ENCODE measurements around the gene SCAMP2. TPM values are rescaled to one million over a fixed set of nuclear protein-coding genes. Genes with fewer than 3 reads are reported as not detected.

The SCAMP2 gene
- polyA plus RNA-seq, 2 donors, result 58.9 to 62.3 TPM

DNA sequence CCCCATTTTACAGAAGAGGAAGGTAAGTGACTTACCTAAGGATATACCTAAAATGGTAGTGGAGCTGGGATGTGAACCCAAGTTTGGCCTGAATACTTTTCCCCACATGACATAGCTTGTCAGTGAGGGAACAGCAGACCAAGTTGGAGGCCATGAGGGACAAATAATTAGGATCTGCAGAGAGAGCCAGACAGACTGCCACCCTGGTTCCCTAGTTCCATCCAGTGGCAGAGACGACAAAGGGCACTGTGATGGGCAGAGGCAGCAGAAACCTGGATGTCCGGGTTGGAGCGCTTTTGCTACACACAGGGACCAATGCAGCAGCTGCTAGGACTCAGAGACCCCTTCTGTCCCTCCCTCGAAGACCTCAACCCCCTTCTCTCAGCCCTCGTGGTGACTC lies 45.6 kb downstream of the SCAMP2 start:
- Histone ChIP-seq H3K4me3 (ENCODE audit: low read depth in 1 of 2, low read length in 2 of 2) (no peak overlapping the region), H3K4me1 (ENCODE audit: control insufficient read depth in 2 of 2, insufficient read depth in 2 of 2, low read length in 1 of 2) (peaks cover 2 to 5% of the 10 kb centered on the region in 2 donors), H3K9me3 (ENCODE audit: control insufficient read depth in 2 of 2, insufficient read depth in 1 of 2, low read depth in 1 of 2, low read length in 1 of 2) (no peaks in the 10 kb centered on the region), H3K36me3 (ENCODE audit: control insufficient read depth in 2 of 2, insufficient read depth in 2 of 2, low read length in 1 of 2) (no peaks in the 10 kb centered on the region), H3K27ac (ENCODE audit: low read depth in 2 of 2, low read length in 1 of 2) (no peak overlapping the region), H3K27me3 (ENCODE audit: control insufficient read depth in 1 of 2, insufficient read depth in 2 of 2, low read length in 2 of 2) (peaks cover 0 to 3% of the 10 kb centered on the region in 2 donors)
- WGBS, 2 donors, result 56 to 60% methylated on average over 5 of the region's 5 CpGs

DNA sequence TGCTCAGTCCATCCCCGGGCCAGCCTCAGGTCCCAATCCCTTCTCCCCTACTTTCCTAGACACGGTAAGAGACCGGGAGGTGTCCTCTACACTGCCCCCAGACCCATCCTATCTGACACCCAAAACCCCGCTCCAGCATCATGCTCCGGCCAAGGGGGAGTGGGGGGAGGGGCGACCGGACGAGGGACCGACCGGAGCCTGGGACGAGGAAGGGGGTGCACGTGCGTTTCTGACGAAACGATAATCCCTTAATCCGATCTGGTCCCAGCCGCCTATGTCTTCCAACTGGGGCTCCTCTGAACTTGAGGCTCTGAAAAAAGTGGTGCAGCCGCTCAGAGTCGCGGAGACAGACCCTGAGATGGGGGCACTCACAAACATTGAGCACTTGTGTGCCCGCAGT lies 46.2 kb downstream of the SCAMP2 start:
- H3K4me3 ChIP-seq (ENCODE audit: low read depth in 1 of 2, low read length in 2 of 2), result no peak overlapping the region
- H3K27ac ChIP-seq (ENCODE audit: low read depth in 2 of 2, low read length in 1 of 2), result no peak overlapping the region
- WGBS, 2 donors, result 17 to 22% methylated on average over 21 of the region's 21 CpGs
- H3K27me3 ChIP-seq (ENCODE audit: control insufficient read depth in 1 of 2, insufficient read depth in 2 of 2, low read length in 2 of 2), result peaks cover 0 to 3% of the 10 kb centered on the region in 2 donors
- peaks cover 0 to 5% of the 10 kb centered on the region in 2 donors for H3K4me1 ChIP-seq (ENCODE audit: control insufficient read depth in 2 of 2, insufficient read depth in 2 of 2, low read length in 1 of 2)
- H3K9me3 ChIP-seq (ENCODE audit: control insufficient read depth in 2 of 2, insufficient read depth in 1 of 2, low read depth in 1 of 2, low read length in 1 of 2), result no peaks in the 10 kb centered on the region
- H3K36me3 ChIP-seq (ENCODE audit: control insufficient read depth in 2 of 2, insufficient read depth in 2 of 2, low read length in 1 of 2), result no peaks in the 10 kb centered on the region

DNA sequence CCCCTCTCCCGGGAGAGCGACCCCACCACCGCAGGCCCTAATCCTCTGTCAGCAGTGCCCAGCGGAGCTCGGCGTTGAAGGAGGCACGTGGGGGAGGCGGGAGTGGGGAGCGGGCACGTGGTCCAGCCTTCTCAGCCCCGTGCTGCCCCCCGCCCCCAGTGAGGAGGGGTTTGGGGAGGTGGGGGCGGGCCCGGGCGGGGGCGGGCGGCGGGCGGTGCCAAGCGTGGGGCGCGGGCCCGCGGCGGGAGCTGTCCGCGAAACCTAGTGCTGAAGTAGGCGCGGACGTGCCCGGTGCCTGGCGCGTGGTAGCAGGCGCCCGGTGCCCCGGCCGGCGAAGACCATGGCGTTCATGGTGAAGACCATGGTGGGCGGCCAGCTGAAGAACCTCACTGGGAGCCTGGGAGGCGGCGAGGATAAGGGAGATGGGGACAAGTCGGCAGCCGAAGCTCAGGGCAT lies 46.8 kb downstream of the SCAMP2 start, which contains the start of gene CPLX3:
Gene CPLX3 (plus strand): TSS at position 264 of the 456 bp plus-strand sequence. CDS start 77 bp downstream, at position 341.
- Histone ChIP-seq H3K9me3 (ENCODE audit: control insufficient read depth in 2 of 2, insufficient read depth in 1 of 2, low read depth in 1 of 2, low read length in 1 of 2) (no peaks in the 10 kb centered on the region), H3K27me3 (ENCODE audit: control insufficient read depth in 1 of 2, insufficient read depth in 2 of 2, low read length in 2 of 2) (peaks cover 0 to 3% of the 10 kb centered on the region in 2 donors), H3K4me3 (ENCODE audit: low read depth in 1 of 2, low read length in 2 of 2) (no peak within 1 kb of the TSS), H3K27ac (ENCODE audit: low read depth in 2 of 2, low read length in 1 of 2) (no peak within 1 kb of the TSS), H3K36me3 (ENCODE audit: control insufficient read depth in 2 of 2, insufficient read depth in 2 of 2, low read length in 1 of 2) (no peaks in the 10 kb centered on the region), H3K4me1 (ENCODE audit: control insufficient read depth in 2 of 2, insufficient read depth in 2 of 2, low read length in 1 of 2) (peaks cover 0 to 5% of the 10 kb centered on the region in 2 donors)
- WGBS, 2 donors, result 6 to 8% methylated on average over 27 to 44 of the region's 44 CpGs

DNA sequence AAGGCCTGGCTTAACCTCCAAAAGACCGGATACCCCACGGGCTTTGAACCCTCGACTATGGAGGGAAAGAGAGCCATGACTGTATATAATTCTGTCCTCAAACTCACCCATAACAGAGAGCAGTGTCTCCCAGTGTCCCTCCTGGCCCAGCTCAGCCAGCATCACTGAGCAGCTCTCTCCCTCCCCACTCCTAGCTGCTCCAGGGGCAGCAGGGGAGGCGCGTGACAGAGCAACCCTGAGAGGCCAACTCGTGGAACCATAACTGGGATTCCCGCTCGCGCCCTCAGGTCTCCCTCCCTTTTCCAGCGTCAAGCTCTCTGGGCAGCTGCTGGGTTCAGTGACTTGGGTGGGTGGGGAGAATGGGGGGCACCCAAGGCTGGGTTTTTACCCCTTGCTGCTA lies 47.3 kb downstream of the SCAMP2 start:
- Histone ChIP-seq H3K4me3 (ENCODE audit: low read depth in 1 of 2, low read length in 2 of 2) (no peak overlapping the region), H3K9me3 (ENCODE audit: control insufficient read depth in 2 of 2, insufficient read depth in 1 of 2, low read depth in 1 of 2, low read length in 1 of 2) (no peaks in the 10 kb centered on the region), H3K36me3 (ENCODE audit: control insufficient read depth in 2 of 2, insufficient read depth in 2 of 2, low read length in 1 of 2) (no peaks in the 10 kb centered on the region), H3K27ac (ENCODE audit: low read depth in 2 of 2, low read length in 1 of 2) (no peak overlapping the region), H3K4me1 (ENCODE audit: control insufficient read depth in 2 of 2, insufficient read depth in 2 of 2, low read length in 1 of 2) (peaks cover 0 to 5% of the 10 kb centered on the region in 2 donors), H3K27me3 (ENCODE audit: control insufficient read depth in 1 of 2, insufficient read depth in 2 of 2, low read length in 2 of 2) (peaks cover 0 to 3% of the 10 kb centered on the region in 2 donors)
- WGBS, 2 donors, result 50 to 56% methylated on average over 10 of the region's 10 CpGs

DNA sequence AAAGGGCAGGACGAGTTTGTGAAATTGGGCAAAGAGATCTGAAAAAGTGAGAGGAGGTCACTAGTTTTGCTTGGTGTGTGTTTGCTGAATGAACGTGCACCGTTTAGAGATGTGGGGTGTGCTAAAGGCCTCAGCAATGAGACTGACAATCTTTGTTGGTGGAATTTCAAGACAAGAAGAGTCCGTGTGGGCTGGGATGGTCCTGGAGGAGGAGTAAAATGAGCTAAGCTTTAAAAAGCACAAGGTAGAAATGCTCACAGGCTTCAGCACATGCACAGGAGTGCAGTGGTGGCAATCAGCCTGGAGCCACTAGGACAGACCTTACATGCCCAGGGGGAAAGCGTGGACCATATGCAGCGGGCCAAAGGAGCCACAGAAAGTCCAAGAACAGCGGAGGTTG lies 48.2 kb downstream of the SCAMP2 start:
- Histone ChIP-seq H3K27ac (ENCODE audit: low read depth in 2 of 2, low read length in 1 of 2) (no peak overlapping the region), H3K9me3 (ENCODE audit: control insufficient read depth in 2 of 2, insufficient read depth in 1 of 2, low read depth in 1 of 2, low read length in 1 of 2) (no peaks in the 10 kb centered on the region), H3K4me1 (ENCODE audit: control insufficient read depth in 2 of 2, insufficient read depth in 2 of 2, low read length in 1 of 2) (peaks cover 0 to 5% of the 10 kb centered on the region in 2 donors), H3K36me3 (ENCODE audit: control insufficient read depth in 2 of 2, insufficient read depth in 2 of 2, low read length in 1 of 2) (no peaks in the 10 kb centered on the region), H3K27me3 (ENCODE audit: control insufficient read depth in 1 of 2, insufficient read depth in 2 of 2, low read length in 2 of 2) (peaks cover 0 to 3% of the 10 kb centered on the region in 2 donors), H3K4me3 (ENCODE audit: low read depth in 1 of 2, low read length in 2 of 2) (no peak overlapping the region)
- 71 to 72% methylated on average over 7 of the region's 7 CpGs for WGBS, 2 donors

DNA sequence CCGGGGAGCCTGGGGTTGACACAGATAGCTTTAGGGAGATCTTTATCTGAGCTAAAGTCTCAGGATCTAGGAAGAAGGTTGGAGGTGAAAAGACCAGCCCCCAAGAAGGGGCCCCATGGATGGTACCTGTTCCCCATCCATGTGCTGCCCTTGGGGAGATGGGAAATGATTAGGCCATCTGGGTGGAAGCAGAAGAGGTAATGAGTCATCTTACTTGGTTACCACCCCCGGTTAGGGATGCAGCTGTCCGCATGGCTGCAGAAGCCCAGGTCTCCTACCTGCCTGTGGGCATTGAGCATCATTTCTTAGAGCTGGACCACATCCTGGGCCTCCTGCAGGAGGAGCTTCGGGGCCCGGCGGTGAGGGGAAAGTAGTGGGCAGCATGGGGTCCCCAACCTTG lies 49.8 kb downstream of the SCAMP2 start:
- Histone ChIP-seq H3K27me3 (ENCODE audit: control insufficient read depth in 1 of 2, insufficient read depth in 2 of 2, low read length in 2 of 2) (peaks cover 0 to 3% of the 10 kb centered on the region in 2 donors), H3K36me3 (ENCODE audit: control insufficient read depth in 2 of 2, insufficient read depth in 2 of 2, low read length in 1 of 2) (no peaks in the 10 kb centered on the region)

DNA sequence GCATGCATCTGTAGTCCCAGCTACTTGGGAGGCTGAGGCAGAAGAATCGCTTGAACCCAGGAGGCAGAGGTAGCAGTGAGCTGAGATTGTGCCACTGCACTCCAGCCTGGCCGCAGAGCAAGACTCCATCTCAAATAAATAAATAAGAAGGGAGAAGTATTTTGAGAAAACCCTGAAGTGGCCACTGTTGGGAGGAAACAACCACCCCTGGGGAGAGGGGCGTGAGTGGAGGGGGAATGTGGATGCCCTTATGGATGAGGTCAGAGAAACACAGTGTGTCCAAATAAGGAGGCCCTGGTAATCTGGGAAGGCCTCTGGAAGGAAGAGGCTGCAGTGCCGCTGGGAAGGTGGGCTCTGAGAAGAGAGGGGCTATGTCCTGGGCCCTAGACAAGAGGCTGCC lies 50.9 kb downstream of the SCAMP2 start:
- 84 to 88% methylated on average over 4 of the region's 4 CpGs for WGBS, 2 donors
- Histone ChIP-seq H3K9me3 (ENCODE audit: control insufficient read depth in 2 of 2, insufficient read depth in 1 of 2, low read depth in 1 of 2, low read length in 1 of 2) (no peaks in the 10 kb centered on the region), H3K4me3 (ENCODE audit: low read depth in 1 of 2, low read length in 2 of 2) (no peak overlapping the region), H3K4me1 (ENCODE audit: control insufficient read depth in 2 of 2, insufficient read depth in 2 of 2, low read length in 1 of 2) (peaks cover 5 to 11% of the 10 kb centered on the region in 2 donors), H3K27ac (ENCODE audit: low read depth in 2 of 2, low read length in 1 of 2) (no peak overlapping the region), H3K36me3 (ENCODE audit: control insufficient read depth in 2 of 2, insufficient read depth in 2 of 2, low read length in 1 of 2) (no peaks in the 10 kb centered on the region), H3K27me3 (ENCODE audit: control insufficient read depth in 1 of 2, insufficient read depth in 2 of 2, low read length in 2 of 2) (peaks cover 0 to 3% of the 10 kb centered on the region in 2 donors)

More for the DNA sequence above, 49.8 kb downstream of the SCAMP2 start:
- Histone ChIP-seq H3K4me3 (ENCODE audit: low read depth in 1 of 2, low read length in 2 of 2) (no peak overlapping the region), H3K9me3 (ENCODE audit: control insufficient read depth in 2 of 2, insufficient read depth in 1 of 2, low read depth in 1 of 2, low read length in 1 of 2) (no peaks in the 10 kb centered on the region), H3K4me1 (ENCODE audit: control insufficient read depth in 2 of 2, insufficient read depth in 2 of 2, low read length in 1 of 2) (peaks cover 5 to 6% of the 10 kb centered on the region in 2 donors), H3K27ac (ENCODE audit: low read depth in 2 of 2, low read length in 1 of 2) (no peak overlapping the region)
- 73 to 75% methylated on average over 3 to 6 of the region's 6 CpGs for WGBS, 2 donors

DNA sequence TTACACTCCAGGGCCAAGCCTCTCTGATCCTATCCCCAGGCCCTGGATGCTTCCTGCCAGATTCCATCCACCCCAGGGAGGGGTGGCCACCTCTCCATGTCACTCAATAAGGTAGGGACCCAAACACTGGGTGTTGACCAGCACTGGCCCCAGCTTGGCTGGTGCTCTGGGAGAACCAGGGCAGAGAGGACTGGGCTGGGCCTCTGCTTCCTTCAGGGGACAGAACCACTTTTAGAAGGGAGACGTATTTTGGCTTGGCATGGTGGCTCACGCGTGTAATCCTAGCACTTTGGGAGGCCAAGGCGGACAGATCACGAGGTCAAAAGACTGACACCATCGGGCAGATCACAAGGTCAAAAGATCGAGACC lies 51.4 kb downstream of the SCAMP2 start:
- 83 to 87% methylated on average over 7 of the region's 7 CpGs for WGBS, 2 donors
- H3K9me3 ChIP-seq (ENCODE audit: control insufficient read depth in 2 of 2, insufficient read depth in 1 of 2, low read depth in 1 of 2, low read length in 1 of 2), result no peaks in the 10 kb centered on the region
- H3K27ac ChIP-seq (ENCODE audit: low read depth in 2 of 2, low read length in 1 of 2), result peak overlapping the region in 1 of 2 donors; percentile 29
- H3K36me3 ChIP-seq (ENCODE audit: control insufficient read depth in 2 of 2, insufficient read depth in 2 of 2, low read length in 1 of 2), result no peaks in the 10 kb centered on the region
- peaks cover 0 to 3% of the 10 kb centered on the region in 2 donors for H3K27me3 ChIP-seq (ENCODE audit: control insufficient read depth in 1 of 2, insufficient read depth in 2 of 2, low read length in 2 of 2)
- no peak overlapping the region for H3K4me3 ChIP-seq (ENCODE audit: low read depth in 1 of 2, low read length in 2 of 2)
- H3K4me1 ChIP-seq (ENCODE audit: control insufficient read depth in 2 of 2, insufficient read depth in 2 of 2, low read length in 1 of 2), result peaks cover 5 to 13% of the 10 kb centered on the region in 2 donors

DNA sequence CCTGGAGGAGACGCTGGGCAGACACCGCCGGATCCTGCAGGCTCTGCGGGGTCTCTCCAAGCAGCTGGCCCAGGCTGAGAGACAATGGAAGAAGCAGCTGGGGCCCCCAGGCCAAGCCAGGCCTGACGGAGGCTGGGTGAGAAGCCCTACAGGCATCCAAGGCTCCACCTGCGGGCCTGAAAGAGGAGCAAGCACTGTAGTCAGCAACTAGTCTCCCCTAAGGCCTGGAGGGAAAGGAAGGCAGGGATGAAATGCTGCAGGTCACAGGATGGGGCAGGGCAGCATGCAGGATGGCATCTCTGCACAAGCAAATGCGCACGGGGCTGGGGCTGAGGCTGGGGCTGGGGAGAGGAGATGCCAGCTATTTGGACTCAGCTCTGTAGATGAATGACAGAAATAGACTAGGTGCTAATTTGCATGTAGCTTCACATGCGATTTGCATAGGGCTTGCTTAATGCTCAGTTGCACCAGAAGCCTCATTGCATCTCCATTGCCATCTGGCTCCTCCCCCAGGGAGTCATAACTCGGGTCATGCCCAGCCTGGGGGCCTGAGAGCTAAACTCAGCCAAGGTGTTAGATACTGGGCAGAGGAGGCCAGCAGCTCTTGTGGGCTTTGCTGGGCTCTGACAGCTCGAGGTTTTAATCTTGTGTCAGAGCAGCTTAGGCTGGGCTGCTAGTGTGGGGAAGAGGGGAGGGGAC lies 51.9 kb downstream of the SCAMP2 start:
- peaks cover 0 to 3% of the 10 kb centered on the region in 2 donors for H3K27me3 ChIP-seq (ENCODE audit: control insufficient read depth in 1 of 2, insufficient read depth in 2 of 2, low read length in 2 of 2)
- H3K4me1 ChIP-seq (ENCODE audit: control insufficient read depth in 2 of 2, insufficient read depth in 2 of 2, low read length in 1 of 2), result peaks cover 1 to 17% of the 10 kb centered on the region in 2 donors
- H3K4me3 ChIP-seq (ENCODE audit: low read depth in 1 of 2, low read length in 2 of 2), result no peak overlapping the region
- H3K36me3 ChIP-seq (ENCODE audit: control insufficient read depth in 2 of 2, insufficient read depth in 2 of 2, low read length in 1 of 2), result no peaks in the 10 kb centered on the region
- no peaks in the 10 kb centered on the region for H3K9me3 ChIP-seq (ENCODE audit: control insufficient read depth in 2 of 2, insufficient read depth in 1 of 2, low read depth in 1 of 2, low read length in 1 of 2)
- 60 to 65% methylated on average over 11 of the region's 11 CpGs for WGBS, 2 donors
- peak overlapping the region in 1 of 2 donors; percentile 29 for H3K27ac ChIP-seq (ENCODE audit: low read depth in 2 of 2, low read length in 1 of 2)

DNA sequence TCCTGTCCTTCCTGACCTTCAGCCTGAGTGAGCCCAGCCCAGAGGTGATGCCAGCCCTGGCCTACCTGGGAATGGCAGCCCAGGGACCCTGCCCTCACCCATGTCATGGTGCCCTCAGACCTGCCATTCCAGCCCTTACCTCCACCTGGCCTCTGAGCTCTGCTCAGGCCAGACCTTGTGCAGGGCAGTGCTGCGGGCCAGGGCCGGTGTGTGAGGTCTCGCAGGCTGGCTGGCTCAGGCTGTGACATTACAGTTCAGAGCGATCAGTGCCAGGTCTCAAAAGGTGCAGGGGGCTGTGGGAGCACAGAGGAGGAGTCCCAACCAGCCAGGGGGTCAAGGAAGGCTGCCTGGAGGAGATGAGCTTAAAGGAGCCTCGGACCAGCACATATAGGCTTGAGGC lies 53.1 kb downstream of the SCAMP2 start:
- Histone ChIP-seq H3K27me3 (ENCODE audit: control insufficient read depth in 1 of 2, insufficient read depth in 2 of 2, low read length in 2 of 2) (peaks cover 0 to under 1% of the 10 kb centered on the region in 2 donors), H3K36me3 (ENCODE audit: control insufficient read depth in 2 of 2, insufficient read depth in 2 of 2, low read length in 1 of 2) (no peaks in the 10 kb centered on the region), H3K27ac (ENCODE audit: low read depth in 2 of 2, low read length in 1 of 2) (no peak overlapping the region), H3K4me1 (ENCODE audit: control insufficient read depth in 2 of 2, insufficient read depth in 2 of 2, low read length in 1 of 2) (peaks cover 0 to 24% of the 10 kb centered on the region in 2 donors), H3K9me3 (ENCODE audit: control insufficient read depth in 2 of 2, insufficient read depth in 1 of 2, low read depth in 1 of 2, low read length in 1 of 2) (no peaks in the 10 kb centered on the region), H3K4me3 (ENCODE audit: low read depth in 1 of 2, low read length in 2 of 2) (no peak overlapping the region)
- 89 to 92% methylated on average over 5 of the region's 5 CpGs for WGBS, 2 donors
